Tibial artery (tissue), 4 donors: ENCODE results near the gene DTWD1.

Source experiments
- DNase-seq, 2 donors: peaks; one replicate each; pipeline ENCODE4 v3.0.0-alpha.2; 2019
- H3K27ac ChIP-seq, 2 donors: fragments of 200-600 bp; sonication (generic) in 1 of 2; 1 replicate in 1 of 2; 2 replicates in 1 of 2; pipeline ENCODE4 v1.5.1; 2018 to 2019; ENCODE audit warnings: mild to moderate bottlenecking in 1 of 2
- H3K27me3 ChIP-seq, 2 donors: fragments of 200-600 bp; sonication (generic) in 1 of 2; one replicate each; pipeline versions ENCODE4 v1.5.1 to v1.6.0; 2016 to 2019
- H3K36me3 ChIP-seq, 3 donors: fragments of 200-600 bp; sonication (generic) in 2 of 3; one replicate each; pipeline ENCODE4 v1.5.1; 2016 to 2019; ENCODE audit warnings: mild to moderate bottlenecking in 2 of 3
- H3K4me1 ChIP-seq, 4 donors: fragments of 200-600 bp; sonication (generic) in 2 of 4; 1 replicate in 3 of 4; 2 replicates in 1 of 4; pipeline ENCODE4 v1.5.1; 2016 to 2019
- H3K4me3 ChIP-seq, 2 donors: fragments of 200-600 bp; sonication (generic) in 1 of 2; 1 replicate in 1 of 2; 2 replicates in 1 of 2; pipeline ENCODE4 v1.5.1; 2018 to 2019; ENCODE audit warnings: mild to moderate bottlenecking in 2 of 2
- H3K9me3 ChIP-seq, 3 donors: fragments of 200-600 bp; sonication (generic) in 1 of 3; one replicate each; pipeline ENCODE4 v1.5.1; 2016 to 2019
- CTCF ChIP-seq, 2 experiments: fragments of 200-600 bp in 1 of 2; fragments of 450-650 bp in 1 of 2; IDR thresholded peaks; one replicate each; pipeline ENCODE4 v1.5.1; 2017 to 2019; ENCODE audit warnings: antibody characterized with exemption in 2 of 2, mild to moderate bottlenecking in 1 of 2, moderate library complexity in 1 of 2
- intact Hi-C: fragments of 100-400 bp; cut with DNase I; formaldehyde crosslinking; loops from one replicate; pipeline ENCODE4 v1.15.0; 2023; ENCODE audit warnings: low total_unique reads

The DTWD1 gene

GRCh38 chr15:49645941-49646340 lies 25.1 kb downstream of the DTWD1 start:
- no peaks in the 10 kb centered on the region for H3K27me3 ChIP-seq
- peak; percentile 26 to 65 for DNase-seq
- peak overlapping the region; percentile 57 for H3K27ac ChIP-seq
- TF ChIP-seq CTCF (IDR thresholded peaks at IDR 0.05) = no peak
- H3K4me3 ChIP-seq = no peak overlapping the region
- H3K36me3 ChIP-seq = no peaks in the 10 kb centered on the region
- intact Hi-C loops = loop anchor here (10.0 kb wide), 1 partner anchor 69 kb away; no protein-coding TSS in a partner anchor
- H3K4me1 ChIP-seq = peaks cover 0 to 29% (median 19%) of the 10 kb centered on the region in 4 donors
- H3K9me3 ChIP-seq = no peaks in the 10 kb centered on the region

GRCh38 chr15:49646891-49647290 lies 26.0 kb downstream of the DTWD1 start:
- no peak for TF ChIP-seq CTCF (IDR thresholded peaks at IDR 0.05)
- H3K9me3 ChIP-seq = no peaks in the 10 kb centered on the region
- no peaks in the 10 kb centered on the region for H3K36me3 ChIP-seq
- intact Hi-C loops = loop anchor here (10.0 kb wide), 1 partner anchor 68 kb away; no protein-coding TSS in a partner anchor
- H3K4me3 ChIP-seq = no peak overlapping the region
- H3K27ac ChIP-seq = peak overlapping the region in 1 of 2 donors; percentile 57
- peaks cover 0 to 29% (median 19%) of the 10 kb centered on the region in 4 donors for H3K4me1 ChIP-seq
- DNase-seq = no peak
- no peaks in the 10 kb centered on the region for H3K27me3 ChIP-seq

- H3K36me3 ChIP-seq = no peaks in the 10 kb centered on the region
- H3K4me3 ChIP-seq = no peak overlapping the region
- intact Hi-C loops = loop anchor here (10.0 kb wide), 1 partner anchor 65 kb away; no protein-coding TSS in a partner anchor
- H3K9me3 ChIP-seq = peaks cover 0 to 20% (median 14%) of the 10 kb centered on the region in 3 donors
- no peaks in the 10 kb centered on the region for H3K27me3 ChIP-seq
- H3K4me1 ChIP-seq = peaks cover 0 to 18% (median 13%) of the 10 kb centered on the region in 4 donors
- H3K27ac ChIP-seq = no peak overlapping the region
- no peak for TF ChIP-seq CTCF (IDR thresholded peaks at IDR 0.05)
- no peak for DNase-seq
Observed at GRCh38 chr15:49649987-49650386, 29.1 kb downstream of the DTWD1 start.

GRCh38 chr15:49650676-49651075 lies 29.8 kb downstream of the DTWD1 start:
- no peak for DNase-seq
- Histone ChIP-seq H3K9me3 (peaks cover 0 to 20% (median 14%) of the 10 kb centered on the region in 3 donors), H3K4me1 (peaks cover 0 to 11% (median 8%) of the 10 kb centered on the region in 4 donors), H3K27me3 (no peaks in the 10 kb centered on the region), H3K36me3 (no peaks in the 10 kb centered on the region), H3K4me3 (no peak overlapping the region), H3K27ac (no peak overlapping the region)
- intact Hi-C loops = no loop called here
- TF ChIP-seq CTCF (IDR thresholded peaks at IDR 0.05) = no peak

GRCh38 chr15:49652922-49653321 lies 32.1 kb downstream of the DTWD1 start:
- TF ChIP-seq CTCF (IDR thresholded peaks at IDR 0.05) = no peak
- no peak for DNase-seq
- Histone ChIP-seq H3K27me3 (no peaks in the 10 kb centered on the region), H3K4me1 (peaks cover 0 to 4% (median 0%) of the 10 kb centered on the region in 4 donors), H3K36me3 (no peaks in the 10 kb centered on the region), H3K27ac (no peak overlapping the region), H3K4me3 (no peak overlapping the region), H3K9me3 (peaks cover 0 to 20% (median 14%) of the 10 kb centered on the region in 3 donors)
- intact Hi-C loops = no loop called here

- peaks cover 0 to 20% (median 14%) of the 10 kb centered on the region in 3 donors for H3K9me3 ChIP-seq
- peaks cover 0 to 4% (median 0%) of the 10 kb centered on the region in 4 donors for H3K4me1 ChIP-seq
- H3K27me3 ChIP-seq = no peaks in the 10 kb centered on the region
- no peak for TF ChIP-seq CTCF (IDR thresholded peaks at IDR 0.05)
- H3K4me3 ChIP-seq = no peak overlapping the region
- DNase-seq = no peak
- intact Hi-C loops = no loop called here
- H3K27ac ChIP-seq = no peak overlapping the region
- no peaks in the 10 kb centered on the region for H3K36me3 ChIP-seq
Observed at GRCh38 chr15:49656734-49657133, 35.9 kb downstream of the DTWD1 start.
